ENCODE measurements around the gene COL16A1.

COL16A1 gene

GRCh38 chr1:31702836-31703404 is 897 bp downstream of the COL16A1 start:
- ChIA-PET POLR2A (interaction anchor here (1.1 to 5.7 kb wide), 5 partner anchors 8 to 232 kb away, joined by 3 to 101 read pairs (median 8); partner anchors contain the start of gene PEF1), CTCF (interaction anchor here (0.9 to 6.9 kb wide), 11 partner anchors 11 to 236 kb away, joined by 3 to 117 read pairs (median 4); no protein-coding TSS in a partner anchor)
- peak overlapping the region; percentile 80 for H3K4me3 ChIP-seq (ENCODE audit: low read depth, low read length)
- TF ChIP-seq, protein P1, sequence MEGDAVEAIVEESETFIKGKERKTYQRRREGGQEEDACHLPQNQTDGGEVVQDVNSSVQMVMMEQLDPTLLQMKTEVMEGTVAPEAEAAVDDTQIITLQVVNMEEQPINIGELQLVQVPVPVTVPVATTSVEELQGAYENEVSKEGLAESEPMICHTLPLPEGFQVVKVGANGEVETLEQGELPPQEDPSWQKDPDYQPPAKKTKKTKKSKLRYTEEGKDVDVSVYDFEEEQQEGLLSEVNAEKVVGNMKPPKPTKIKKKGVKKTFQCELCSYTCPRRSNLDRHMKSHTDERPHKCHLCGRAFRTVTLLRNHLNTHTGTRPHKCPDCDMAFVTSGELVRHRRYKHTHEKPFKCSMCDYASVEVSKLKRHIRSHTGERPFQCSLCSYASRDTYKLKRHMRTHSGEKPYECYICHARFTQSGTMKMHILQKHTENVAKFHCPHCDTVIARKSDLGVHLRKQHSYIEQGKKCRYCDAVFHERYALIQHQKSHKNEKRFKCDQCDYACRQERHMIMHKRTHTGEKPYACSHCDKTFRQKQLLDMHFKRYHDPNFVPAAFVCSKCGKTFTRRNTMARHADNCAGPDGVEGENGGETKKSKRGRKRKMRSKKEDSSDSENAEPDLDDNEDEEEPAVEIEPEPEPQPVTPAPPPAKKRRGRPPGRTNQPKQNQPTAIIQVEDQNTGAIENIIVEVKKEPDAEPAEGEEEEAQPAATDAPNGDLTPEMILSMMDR (IDR thresholded peaks at IDR 0.05; ENCODE audit: insufficient read depth, low read length, missing control alignments), result no peak
- no peak for DNase-seq (ENCODE audit: low read depth, low spot score)

DNA sequence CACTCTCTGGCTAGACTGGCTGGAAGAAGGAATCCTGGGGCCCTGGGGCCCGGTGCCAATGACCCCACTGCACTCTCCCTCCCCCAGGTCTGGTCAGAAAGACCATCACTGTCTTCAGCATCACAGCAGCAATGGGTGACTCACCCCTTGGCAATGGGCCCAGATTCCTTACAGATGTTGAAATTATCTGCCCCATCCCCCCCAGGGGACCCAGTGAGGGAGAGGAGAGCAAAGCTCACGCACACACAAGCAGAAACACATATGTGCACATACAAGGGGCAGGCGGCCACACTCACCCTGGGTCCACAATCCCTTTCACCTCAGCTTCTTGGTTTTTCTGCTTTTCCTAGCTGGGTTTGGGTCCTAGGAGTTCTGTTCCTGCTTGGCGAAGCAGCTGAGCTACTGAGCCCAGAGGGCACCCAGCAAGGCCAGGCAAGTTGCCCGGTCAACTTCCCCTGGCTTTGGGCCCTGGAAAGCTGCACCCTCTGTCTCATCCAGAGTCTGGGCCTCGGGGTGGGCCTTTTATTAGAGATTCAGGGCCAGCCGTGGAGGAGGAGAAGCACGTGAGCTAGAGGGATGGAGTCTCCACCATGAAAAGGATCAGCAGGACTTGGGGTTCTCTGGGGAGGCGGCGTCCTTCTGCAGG is 2.6 kb downstream of the COL16A1 start:
- DNase-seq (ENCODE audit: low read depth, low spot score), result peak; percentile 76
- H3K4me3 ChIP-seq (ENCODE audit: low read depth, low read length), result peak overlapping the region; percentile 80
- ChIA-PET CTCF (interaction anchor here (0.7 to 6.9 kb wide), 14 partner anchors 8 to 373 kb away, joined by 3 to 117 read pairs (median 4); no protein-coding TSS in a partner anchor), POLR2A (interaction anchor here (0.9 to 5.7 kb wide), 7 partner anchors 11 to 97 kb away, joined by 3 to 101 read pairs (median 4); partner anchors contain the start of gene PEF1)
- TF ChIP-seq, protein P1 (IDR thresholded peaks at IDR 0.05; ENCODE audit: insufficient read depth, low read length, missing control alignments), result no peak

- H3K4me3 ChIP-seq (ENCODE audit: low read depth, low read length), result peak overlapping the region; percentile 80
- CTCF ChIA-PET, result interaction anchor here (0.7 to 6.9 kb wide), 14 partner anchors 8 to 373 kb away, joined by 3 to 117 read pairs (median 4); no protein-coding TSS in a partner anchor
- POLR2A ChIA-PET, result interaction anchor here (0.9 to 5.7 kb wide), 5 partner anchors 10 to 97 kb away, joined by 3 to 101 read pairs (median 4); no protein-coding TSS in a partner anchor
- TF ChIP-seq, protein P1 (IDR thresholded peaks at IDR 0.05; ENCODE audit: insufficient read depth, low read length, missing control alignments), result no peak
- DNase-seq (ENCODE audit: low read depth, low spot score), result no peak
Measured at GRCh38 chr1:31700468-31701090, 3.2 kb downstream of the COL16A1 start.

GRCh38 chr1:31699341-31699891 is 4.4 kb downstream of the COL16A1 start:
- TF ChIP-seq, protein P1 (IDR thresholded peaks at IDR 0.05; ENCODE audit: insufficient read depth, low read length, missing control alignments), result no peak
- ChIA-PET CTCF (interaction anchor here (1.2 to 6.9 kb wide), 2 partner anchors 15 to 46 kb away, joined by 3 to 117 read pairs; no protein-coding TSS in a partner anchor), POLR2A (interaction anchor here (3.0 kb wide), 1 partner anchor 9 kb away, joined by 23 read pairs; no protein-coding TSS in a partner anchor)
- H3K4me3 ChIP-seq (ENCODE audit: low read depth, low read length), result no peak overlapping the region
- DNase-seq (ENCODE audit: low read depth, low spot score), result no peak

DNA sequence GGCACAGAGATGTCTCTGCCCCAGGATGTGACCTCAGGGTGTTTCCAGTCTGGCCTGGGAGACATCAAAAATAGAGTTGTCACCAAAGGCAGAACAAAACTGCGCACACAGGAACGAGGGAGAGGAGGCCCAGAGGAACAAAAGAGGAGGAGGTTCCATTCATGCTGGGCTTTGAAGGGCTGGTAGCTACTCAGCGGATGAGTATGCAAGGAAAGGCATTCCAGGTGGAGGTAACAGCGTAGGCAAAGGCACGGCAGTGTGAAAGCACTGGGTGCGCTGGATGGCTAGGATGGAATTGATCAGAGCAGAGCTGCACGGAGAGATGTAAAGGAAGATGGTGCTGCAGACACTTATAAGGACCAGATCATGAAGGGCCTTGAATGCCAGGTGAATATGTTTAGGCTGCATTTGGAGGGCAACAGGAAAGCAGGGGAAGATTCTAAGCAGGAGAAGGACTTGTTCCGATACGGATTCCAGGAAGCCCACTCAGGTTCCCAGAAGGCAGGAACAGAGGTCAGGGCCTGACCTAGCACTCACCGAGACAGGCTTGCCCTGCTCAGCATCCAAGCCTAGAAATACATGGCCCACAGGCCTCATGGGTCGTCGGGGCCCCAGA is 6.3 kb downstream of the COL16A1 start:
- POLR2A ChIA-PET, result no interaction called here
- DNase-seq (ENCODE audit: low read depth, low spot score), result no peak
- no peak overlapping the region for H3K4me3 ChIP-seq (ENCODE audit: low read depth, low read length)
- TF ChIP-seq, protein P1 (IDR thresholded peaks at IDR 0.05; ENCODE audit: insufficient read depth, low read length, missing control alignments), result no peak
- CTCF ChIA-PET, result interaction anchor here (1.2 to 3.8 kb wide), 5 partner anchors 11 to 303 kb away, joined by 3 to 18 read pairs (median 4); no protein-coding TSS in a partner anchor

Data from AG04449 (cell line).